Neural progenitor cell (in vitro differentiated cells): ENCODE measurements around the gene CTSH. TPM values are rescaled to one million over a fixed set of nuclear protein-coding genes. Genes with fewer than 3 reads are reported as not detected.

ENCODE experiments used
- DNase-seq: peaks from one replicate; pipeline ENCODE4 v3.0.0-alpha.2; 2016; ENCODE audit warnings: low spot score
- H2AFZ ChIP-seq: fragments of 200-600 bp; sonication (generic); replicated peaks from 2 replicates; pipeline ENCODE4 v1.6.1; 2016; ENCODE audit warnings: antibody characterized with exemption
- H3F3A ChIP-seq: fragments of 200-600 bp; sonication (generic); 2 replicates; pipeline ENCODE4 v1.6.1; 2016; ENCODE audit warnings: antibody characterized with exemption, low read depth
- H3K27ac ChIP-seq: fragments of 200-600 bp; sonication (generic); 2 replicates; pipeline ENCODE4 v1.5.1; 2016; ENCODE audit warnings: mild to moderate bottlenecking
- H3K27me3 ChIP-seq: fragments of 200-600 bp; sonication (generic); 2 replicates; pipeline ENCODE4 v1.6.1; 2016; ENCODE audit warnings: mild to moderate bottlenecking, moderate library complexity
- H3K36me3 ChIP-seq: fragments of 200-600 bp; sonication (generic); 2 replicates; pipeline ENCODE4 v1.5.1; 2016
- H3K4me1 ChIP-seq: fragments of 200-600 bp; sonication (generic); 2 replicates; pipeline ENCODE4 v1.6.1; 2016; ENCODE audit warnings: mixed run types
- H3K4me2 ChIP-seq: fragments of 200-600 bp; sonication (generic); 2 replicates; pipeline ENCODE4 v1.6.1; 2016
- H3K4me3 ChIP-seq: fragments of 200-600 bp; sonication (generic); 2 replicates; pipeline ENCODE4 v1.5.1; 2016
- H3K79me2 ChIP-seq: fragments of 200-600 bp; sonication (generic); 2 replicates; pipeline ENCODE4 v1.6.1; 2016; ENCODE audit warnings: low read depth
- H3K9ac ChIP-seq: fragments of 200-600 bp; sonication (generic); 2 replicates; pipeline ENCODE4 v1.6.1; 2016
- H3K9me3 ChIP-seq: fragments of 200-600 bp; sonication (generic); 2 replicates; pipeline ENCODE4 v1.5.1; 2016; ENCODE audit warnings: low read depth
- H4K20me1 ChIP-seq: fragments of 200-600 bp; sonication (generic); 2 replicates; pipeline ENCODE4 v1.6.1; 2016; ENCODE audit warnings: low read depth
- H3K27ac Mint-ChIP-seq: 3 replicates; pipeline ENCODE4 v1.8.0; 2021; ENCODE audit warnings: mixed read lengths
- H3K27me3 Mint-ChIP-seq: 2 replicates; pipeline ENCODE4 v1.8.0; 2022; ENCODE audit warnings: low read depth, mild to moderate bottlenecking, inconsistent platforms, moderate library complexity, mixed read lengths; ENCODE audit not compliant: insufficient read depth
- H3K36me3 Mint-ChIP-seq: 3 replicates; pipeline ENCODE4 v1.8.0; 2021; ENCODE audit warnings: mixed read lengths
- H3K4me1 Mint-ChIP-seq: 3 replicates; pipeline ENCODE4 v1.8.0; 2021; ENCODE audit warnings: mixed read lengths
- H3K4me3 Mint-ChIP-seq: 3 replicates; pipeline ENCODE4 v1.8.0; 2021; ENCODE audit warnings: mild to moderate bottlenecking, moderate library complexity, mixed read lengths
- H3K9me3 Mint-ChIP-seq: 3 replicates; pipeline ENCODE4 v1.8.0; 2020; ENCODE audit warnings: mixed read lengths
- EZH2 ChIP-seq: fragments of 200-600 bp; sonication (generic); IDR thresholded peaks from 2 replicates; pipeline ENCODE4 v1.6.1; 2017; ENCODE audit warnings: antibody characterized with exemption, mild to moderate bottlenecking, moderate library complexity
- EZH2phosphoT487 ChIP-seq: fragments of 200-600 bp; sonication (generic); IDR thresholded peaks from 2 replicates; pipeline ENCODE4 v1.6.1; 2017; ENCODE audit warnings: antibody characterized with exemption
- total RNA-seq: library from RNA; depleted of rRNA; stranded (reverse); fragments of >200 nt; gene quantifications from 2 replicates; pipeline ENCODE4 v1.2.3, GENCODE V29; 2015; ENCODE audit warnings: low replicate concordance
- TF ChIP-seq, protein P1 (sequence below): fragments of 200-600 bp; sonication (generic); IDR thresholded peaks from 2 replicates; pipeline ENCODE4 v1.5.1; 2017; ENCODE audit warnings: antibody characterized with exemption, mild to moderate bottlenecking

CTSH gene
- total RNA-seq, 1 donor from 2014 or later = 3.5 TPM

DNA sequence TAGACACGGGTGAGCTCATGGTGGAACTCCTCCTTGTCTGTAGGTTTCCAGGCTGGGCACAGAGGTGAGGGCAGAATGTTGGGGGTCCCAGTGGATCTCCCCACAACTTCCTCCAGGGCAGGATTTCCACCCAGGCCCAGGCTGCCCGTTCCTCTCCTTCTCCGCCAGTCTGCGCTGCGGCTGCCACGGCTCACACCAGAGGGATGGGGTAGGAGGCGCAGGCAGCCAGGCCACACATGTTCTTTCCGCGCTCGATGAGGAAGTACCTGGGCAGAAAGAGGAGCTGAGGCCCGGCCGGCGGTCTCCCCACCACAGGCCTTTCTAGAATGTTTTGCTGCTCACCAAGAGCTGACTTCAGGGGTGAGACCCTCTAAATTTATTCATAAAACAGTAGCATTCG lies 22.9 kb downstream of the CTSH start:
- Histone ChIP-seq H3K4me2 (no peak overlapping the region), H4K20me1 (no peaks in the 10 kb centered on the region), H3K27ac (no peak overlapping the region)

DNA sequence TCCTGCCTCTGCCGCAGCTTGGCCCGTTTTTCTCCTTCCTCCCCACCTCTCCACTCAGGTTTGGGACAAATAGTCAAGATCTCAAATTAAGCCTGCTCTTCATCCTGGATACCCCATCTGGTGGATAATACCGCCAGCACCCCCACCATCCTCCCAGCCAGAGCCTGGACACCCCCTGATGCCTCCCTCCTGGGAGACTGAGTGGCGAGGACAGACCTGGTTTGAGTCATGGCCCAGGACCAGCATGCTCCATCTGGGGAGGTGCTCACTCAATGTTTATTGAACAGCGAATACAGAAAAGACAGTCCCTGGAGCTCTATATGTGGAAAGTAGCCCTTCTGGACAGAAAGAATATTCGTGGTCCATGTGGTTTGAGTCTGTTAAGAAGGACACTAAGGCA lies 23.3 kb downstream of the CTSH start:
- H3K27ac ChIP-seq = no peak overlapping the region
- Mint-ChIP-seq H3K27ac (no peak overlapping the region), H3K9me3 (no peaks in the 10 kb centered on the region), H3K36me3 (peaks cover 23% of the 10 kb centered on the region), H3K4me3 (no peak overlapping the region), H3K4me1 (peaks cover 3% of the 10 kb centered on the region), H3K27me3 (peaks cover 2% of the 10 kb centered on the region)
- H3K4me3 ChIP-seq = no peak overlapping the region
- H3K9me3 ChIP-seq = no peaks in the 10 kb centered on the region
- no peaks in the 10 kb centered on the region for H3K79me2 ChIP-seq
- no peaks in the 10 kb centered on the region for H3K4me1 ChIP-seq
- TF ChIP-seq EZH2phosphoT487 (no peak), EZH2 (no peak)
- TF ChIP-seq, protein P1, sequence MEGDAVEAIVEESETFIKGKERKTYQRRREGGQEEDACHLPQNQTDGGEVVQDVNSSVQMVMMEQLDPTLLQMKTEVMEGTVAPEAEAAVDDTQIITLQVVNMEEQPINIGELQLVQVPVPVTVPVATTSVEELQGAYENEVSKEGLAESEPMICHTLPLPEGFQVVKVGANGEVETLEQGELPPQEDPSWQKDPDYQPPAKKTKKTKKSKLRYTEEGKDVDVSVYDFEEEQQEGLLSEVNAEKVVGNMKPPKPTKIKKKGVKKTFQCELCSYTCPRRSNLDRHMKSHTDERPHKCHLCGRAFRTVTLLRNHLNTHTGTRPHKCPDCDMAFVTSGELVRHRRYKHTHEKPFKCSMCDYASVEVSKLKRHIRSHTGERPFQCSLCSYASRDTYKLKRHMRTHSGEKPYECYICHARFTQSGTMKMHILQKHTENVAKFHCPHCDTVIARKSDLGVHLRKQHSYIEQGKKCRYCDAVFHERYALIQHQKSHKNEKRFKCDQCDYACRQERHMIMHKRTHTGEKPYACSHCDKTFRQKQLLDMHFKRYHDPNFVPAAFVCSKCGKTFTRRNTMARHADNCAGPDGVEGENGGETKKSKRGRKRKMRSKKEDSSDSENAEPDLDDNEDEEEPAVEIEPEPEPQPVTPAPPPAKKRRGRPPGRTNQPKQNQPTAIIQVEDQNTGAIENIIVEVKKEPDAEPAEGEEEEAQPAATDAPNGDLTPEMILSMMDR = no peak
- H3K27me3 ChIP-seq = no peaks in the 10 kb centered on the region
- H3K9ac ChIP-seq = no peak overlapping the region
- no peak overlapping the region for H3K4me2 ChIP-seq
- no peaks in the 10 kb centered on the region for H4K20me1 ChIP-seq
- H3F3A ChIP-seq = no peaks in the 10 kb centered on the region
- H3K36me3 ChIP-seq = no peaks in the 10 kb centered on the region
- DNase-seq = no peak
- H2AFZ ChIP-seq = no peak overlapping the region

More for the DNA sequence above, 22.9 kb downstream of the CTSH start:
- Histone ChIP-seq H3F3A (no peaks in the 10 kb centered on the region), H3K79me2 (no peaks in the 10 kb centered on the region), H3K27me3 (no peaks in the 10 kb centered on the region), H2AFZ (no peak overlapping the region), H3K9me3 (no peaks in the 10 kb centered on the region), H3K4me3 (no peak overlapping the region), H3K36me3 (no peaks in the 10 kb centered on the region), H3K9ac (no peak overlapping the region), H3K4me1 (no peaks in the 10 kb centered on the region)
- DNase-seq = no peak
- no peaks in the 10 kb centered on the region for H3K4me1 Mint-ChIP-seq
- H3K27ac Mint-ChIP-seq = no peak overlapping the region
- H3K4me3 Mint-ChIP-seq = no peak overlapping the region
- peaks cover 2% of the 10 kb centered on the region for H3K27me3 Mint-ChIP-seq
- TF ChIP-seq, protein P1 = no peak
- TF ChIP-seq EZH2 (no peak), EZH2phosphoT487 (no peak)
- no peaks in the 10 kb centered on the region for H3K9me3 Mint-ChIP-seq
- peaks cover 25% of the 10 kb centered on the region for H3K36me3 Mint-ChIP-seq

DNA sequence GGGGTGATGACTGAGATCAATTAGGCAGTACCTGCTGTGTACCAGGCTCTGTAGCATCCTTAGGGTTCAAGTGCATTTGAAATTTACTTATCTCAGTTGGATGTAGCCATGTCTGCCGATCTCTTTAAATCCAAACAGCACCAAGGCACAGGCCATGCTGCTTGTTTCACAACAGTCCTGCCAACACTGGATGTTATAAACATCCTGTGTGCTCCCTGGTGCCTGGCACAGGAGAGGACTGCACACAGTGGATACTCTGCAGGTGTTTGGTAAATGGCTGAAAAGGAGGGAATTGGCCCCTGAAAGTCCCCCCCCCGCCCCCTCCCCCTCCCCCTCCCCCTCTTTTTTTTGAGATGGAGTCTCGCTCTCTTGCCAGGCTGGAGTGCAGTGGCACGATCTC lies 27.0 kb downstream of the CTSH start:
- H4K20me1 ChIP-seq = peaks cover 13% of the 10 kb centered on the region
- peaks cover 28% of the 10 kb centered on the region for H3K36me3 Mint-ChIP-seq
- no peaks in the 10 kb centered on the region for H3K79me2 ChIP-seq
- DNase-seq = no peak
- H3K4me3 ChIP-seq = no peak overlapping the region
- no peaks in the 10 kb centered on the region for H3K4me1 ChIP-seq
- H3K9ac ChIP-seq = no peak overlapping the region
- no peaks in the 10 kb centered on the region for H3K9me3 Mint-ChIP-seq
- H3K27me3 Mint-ChIP-seq = peaks cover 2% of the 10 kb centered on the region
- H3K9me3 ChIP-seq = no peaks in the 10 kb centered on the region
- H3K36me3 ChIP-seq = no peaks in the 10 kb centered on the region
- no peak overlapping the region for H3K27ac ChIP-seq
- peaks cover 3% of the 10 kb centered on the region for H3K4me1 Mint-ChIP-seq
- H3K4me3 Mint-ChIP-seq = no peak overlapping the region
- no peak overlapping the region for H2AFZ ChIP-seq
- H3K27ac Mint-ChIP-seq = no peak overlapping the region
- H3F3A ChIP-seq = peaks cover 11% of the 10 kb centered on the region
- no peaks in the 10 kb centered on the region for H3K27me3 ChIP-seq
- no peak overlapping the region for H3K4me2 ChIP-seq
- TF ChIP-seq EZH2 = no peak
- TF ChIP-seq, protein P1 = no peak
- TF ChIP-seq EZH2phosphoT487 = no peak

DNA sequence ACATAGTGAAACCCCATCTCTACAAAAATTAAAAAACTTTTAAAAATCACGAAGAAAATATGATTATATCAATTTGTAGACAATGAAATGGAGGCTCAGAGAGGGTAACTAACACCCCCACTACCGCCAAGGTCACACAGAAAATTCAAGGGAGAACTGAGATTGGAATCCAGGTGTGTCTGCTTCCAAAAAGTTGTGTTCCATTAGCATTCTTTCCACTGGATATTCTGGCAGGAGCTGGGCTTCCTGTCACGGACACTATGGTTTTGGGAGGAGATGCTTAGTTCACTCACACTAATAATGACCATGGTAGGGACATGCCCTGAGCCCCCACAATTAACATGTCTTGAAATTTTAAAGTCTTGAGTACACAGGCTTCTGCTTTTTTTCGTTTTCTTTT lies 28.8 kb downstream of the CTSH start:
- H3K4me1 Mint-ChIP-seq = peaks cover 3% of the 10 kb centered on the region
- Histone ChIP-seq H3K36me3 (no peaks in the 10 kb centered on the region), H3K27me3 (no peaks in the 10 kb centered on the region), H3K4me1 (no peaks in the 10 kb centered on the region), H3F3A (peaks cover 15% of the 10 kb centered on the region), H3K4me2 (no peak overlapping the region), H3K79me2 (no peaks in the 10 kb centered on the region), H3K4me3 (no peak overlapping the region), H2AFZ (no peak overlapping the region), H3K9me3 (no peaks in the 10 kb centered on the region), H3K9ac (no peak overlapping the region), H4K20me1 (peaks cover 16% of the 10 kb centered on the region), H3K27ac (no peak overlapping the region)
- H3K36me3 Mint-ChIP-seq = peaks cover 37% of the 10 kb centered on the region
- H3K4me3 Mint-ChIP-seq = no peak overlapping the region
- peaks cover under 1% of the 10 kb centered on the region for H3K27me3 Mint-ChIP-seq
- TF ChIP-seq EZH2phosphoT487 = no peak
- TF ChIP-seq, protein P1 = no peak
- TF ChIP-seq EZH2 = no peak
- H3K27ac Mint-ChIP-seq = no peak overlapping the region
- H3K9me3 Mint-ChIP-seq = no peaks in the 10 kb centered on the region
- no peak for DNase-seq
